A549 (cell line): ENCODE data around the gene CCDC187. TPM values are rescaled to one million over a fixed set of nuclear protein-coding genes. Genes with fewer than 3 reads are reported as not detected.

Experiments
- ATAC-seq, 2 experiments: fragments of 200-7000 bp in 1 of 2; fragments of >200 bp in 1 of 2; cut with Nextera tagmentation in 1 of 2; cut with Tn5 transposase in 1 of 2; 3 replicates each; pipeline versions ENCODE4 v1.8.0 to v1.9.1; 2018 to 2020; ENCODE audit warnings: mild to moderate bottlenecking in 1 of 2, moderate library complexity in 1 of 2
- CTCF ChIA-PET: fragments of 300-600 bp; sonication (Branson Sonifier 250); formaldehyde crosslinking; extraction: SDS; loops from one replicate; lab custom pipeline; 2021; ENCODE audit warnings: antibody characterized with exemption, inconsistent platforms; lab: Yijun Ruan, JAX
- POLR2A ChIA-PET: fragments of 350-600 bp; formaldehyde crosslinking; extraction: SDS; loops from one replicate; lab custom pipeline; 2021; ENCODE audit warnings: antibody characterized with exemption, inconsistent platforms; lab: Yijun Ruan, JAX
- DNase-seq, 2 experiments: peaks; one replicate each; pipeline versions ENCODE4 v3.0.0 to v3.0.0-alpha.2; 2011 to 2016; ENCODE audit warnings: low read depth in 1 of 2, low spot score in 1 of 2
- FAIRE-seq: peaks from 2 replicates; lab custom pipeline; 2011; peaks lifted over from hg19 to GRCh38; lab: Jason Lieb, UNC
- H3K27ac ChIP-seq, 2 experiments: fragments of >200 bp; sonication (Bioruptor Twin); formaldehyde crosslinking; 3 replicates each; pipeline ENCODE4 v1.5.1; 2016 to 2017
- H3K4me1 ChIP-seq: fragments of >200 bp; sonication (Bioruptor Twin); formaldehyde crosslinking; 3 replicates; pipeline ENCODE4 v1.6.1; 2016
- H3K4me2 ChIP-seq: fragments of >200 bp; sonication (Bioruptor Twin); formaldehyde crosslinking; 3 replicates; pipeline ENCODE4 v1.6.1; 2016
- H3K4me3 ChIP-seq: fragments of >200 bp; sonication (Bioruptor Twin); formaldehyde crosslinking; 3 replicates; pipeline ENCODE4 v1.5.1; 2016
- H3K9me3 ChIP-seq: fragments of >200 bp; sonication (Bioruptor Twin); formaldehyde crosslinking; 3 replicates; pipeline ENCODE4 v1.6.1; 2016
- CHD4 ChIP-seq: fragments of 200-600 bp; sonication (generic); IDR thresholded peaks from 2 replicates; pipeline ENCODE4 v1.6.1; 2016; ENCODE audit warnings: antibody characterized with exemption, mild to moderate bottlenecking, borderline replicate concordance
- ESRRA ChIP-seq: fragments of 150-350 bp; IDR thresholded peaks from 2 replicates; pipeline ENCODE4 v1.6.1; 2014; ENCODE audit warnings: mild to moderate bottlenecking, low read length, borderline replicate concordance
- FOSB ChIP-seq: fragments of 250-450 bp; sonication (Bioruptor Pico); IDR thresholded peaks from 2 replicates; pipeline ENCODE4 v1.5.0; 2020; ENCODE audit warnings: mild to moderate bottlenecking, moderate library complexity
- FOXS1 ChIP-seq: fragments of 250-450 bp; sonication (Bioruptor Pico); IDR thresholded peaks from 2 replicates; pipeline ENCODE4 v1.5.0; 2020; ENCODE audit warnings: mild to moderate bottlenecking, moderate library complexity
- HOXB5 ChIP-seq: fragments of 250-450 bp; sonication (Bioruptor Pico); IDR thresholded peaks from 2 replicates; pipeline ENCODE4 v1.5.0; 2020; ENCODE audit warnings: mild to moderate bottlenecking, moderate library complexity
- JUN ChIP-seq, 2 experiments: fragments of >200 bp; sonication (Bioruptor Twin); formaldehyde crosslinking; IDR thresholded peaks; 2 replicates in 1 of 2; 3 replicates in 1 of 2; pipeline ENCODE4 v1.6.1; 2016 to 2017
- MAZ ChIP-seq: fragments of 150-350 bp; IDR thresholded peaks from 2 replicates; pipeline ENCODE4 v1.6.1; 2014; ENCODE audit warnings: antibody characterized with exemption, low read depth, low read length, borderline replicate concordance
- NFE2L2 ChIP-seq: fragments of 150-350 bp; conservative IDR thresholded peaks from 2 replicates; pipeline ENCODE4 v1.6.1; 2014; ENCODE audit warnings: low read length
- NPAS2 ChIP-seq: fragments of 250-450 bp; sonication (Bioruptor Pico); IDR thresholded peaks from 2 replicates; pipeline ENCODE4 v1.8.0; 2022; ENCODE audit warnings: mild to moderate bottlenecking, moderate library complexity, borderline replicate concordance
- POLR2A ChIP-seq: IDR thresholded peaks from 2 replicates; pipeline ENCODE4 v1.6.1; 2012; ENCODE audit warnings: mild to moderate bottlenecking, low read length
- RARB ChIP-seq: fragments of 250-450 bp; sonication (Bioruptor Pico); IDR thresholded peaks from 2 replicates; pipeline ENCODE4 v1.8.0; 2021; ENCODE audit warnings: mild to moderate bottlenecking, moderate library complexity
- SMC3 ChIP-seq: fragments of >200 bp; sonication (Bioruptor Twin); formaldehyde crosslinking; IDR thresholded peaks from 3 replicates; pipeline ENCODE4 v1.6.1; 2018; ENCODE audit warnings: inconsistent platforms
- SREBF2 ChIP-seq: fragments of 450-650 bp; IDR thresholded peaks from 2 replicates; pipeline ENCODE4 v1.6.1; 2014; ENCODE audit warnings: mild to moderate bottlenecking, moderate library complexity
- TFCP2L1 ChIP-seq: fragments of 250-450 bp; sonication (Bioruptor Pico); IDR thresholded peaks from 2 replicates; pipeline ENCODE4 v1.5.0; 2021; ENCODE audit warnings: mild to moderate bottlenecking
- ZNF302 ChIP-seq: fragments of 250-450 bp; sonication (Bioruptor Pico); IDR thresholded peaks from 2 replicates; pipeline ENCODE4 v1.9.0; 2021; ENCODE audit warnings: inconsistent platforms, mild to moderate bottlenecking, moderate library complexity
- ZSCAN20 ChIP-seq: fragments of 250-450 bp; sonication (Bioruptor Pico); IDR thresholded peaks from 2 replicates; pipeline ENCODE4 v1.8.0; 2022; ENCODE audit warnings: mild to moderate bottlenecking, moderate library complexity
- WGBS: methylation state at CpG from one replicate; pipeline ENCODE4 v1.1.6; 2017; ENCODE audit errors: missing lambda C conversion rate; 5-methylcytosine and 5-hydroxymethylcytosine counted together
- polyA plus RNA-seq, 4 experiments: library from polyadenylated mRNA; depleted of rRNA in 3 of 4; stranded (reverse); fragments of >200 nt; fragmentation: RNase III in 1 of 4; extraction: RNeasy Plus Mini Kit Qiagen cat#74134 plus additional on column Dnase treatment in 1 of 4; gene quantifications; 2 replicates in 3 of 4; 3 replicates in 1 of 4; pipeline ENCODE4 v1.2.3, GENCODE V29; 2011 to 2017
- TF ChIP-seq, protein P1 (sequence below): fragments of >200 bp; sonication (Bioruptor Twin); formaldehyde crosslinking; IDR thresholded peaks from 3 replicates; pipeline ENCODE4 v1.5.1; 2016
- TF ChIP-seq, protein P2 (sequence below): fragments of >200 bp; sonication (Bioruptor Twin); formaldehyde crosslinking; IDR thresholded peaks from 3 replicates; pipeline ENCODE4 v1.6.1; 2016
- TF ChIP-seq, protein P3 (sequence below): fragments of >200 bp; sonication (Bioruptor Twin); formaldehyde crosslinking; IDR thresholded peaks from 2 replicates; pipeline ENCODE4 v1.6.1; 2016
- TF ChIP-seq, protein P4 (sequence below): IDR thresholded peaks from 2 replicates; pipeline ENCODE4 v1.6.1; 2012

The CCDC187 gene
- polyA plus RNA-seq, 2 of the 4 experiments (the other 2 are of a cell fraction): under 0.01 TPM; not detected in 1

DNA sequence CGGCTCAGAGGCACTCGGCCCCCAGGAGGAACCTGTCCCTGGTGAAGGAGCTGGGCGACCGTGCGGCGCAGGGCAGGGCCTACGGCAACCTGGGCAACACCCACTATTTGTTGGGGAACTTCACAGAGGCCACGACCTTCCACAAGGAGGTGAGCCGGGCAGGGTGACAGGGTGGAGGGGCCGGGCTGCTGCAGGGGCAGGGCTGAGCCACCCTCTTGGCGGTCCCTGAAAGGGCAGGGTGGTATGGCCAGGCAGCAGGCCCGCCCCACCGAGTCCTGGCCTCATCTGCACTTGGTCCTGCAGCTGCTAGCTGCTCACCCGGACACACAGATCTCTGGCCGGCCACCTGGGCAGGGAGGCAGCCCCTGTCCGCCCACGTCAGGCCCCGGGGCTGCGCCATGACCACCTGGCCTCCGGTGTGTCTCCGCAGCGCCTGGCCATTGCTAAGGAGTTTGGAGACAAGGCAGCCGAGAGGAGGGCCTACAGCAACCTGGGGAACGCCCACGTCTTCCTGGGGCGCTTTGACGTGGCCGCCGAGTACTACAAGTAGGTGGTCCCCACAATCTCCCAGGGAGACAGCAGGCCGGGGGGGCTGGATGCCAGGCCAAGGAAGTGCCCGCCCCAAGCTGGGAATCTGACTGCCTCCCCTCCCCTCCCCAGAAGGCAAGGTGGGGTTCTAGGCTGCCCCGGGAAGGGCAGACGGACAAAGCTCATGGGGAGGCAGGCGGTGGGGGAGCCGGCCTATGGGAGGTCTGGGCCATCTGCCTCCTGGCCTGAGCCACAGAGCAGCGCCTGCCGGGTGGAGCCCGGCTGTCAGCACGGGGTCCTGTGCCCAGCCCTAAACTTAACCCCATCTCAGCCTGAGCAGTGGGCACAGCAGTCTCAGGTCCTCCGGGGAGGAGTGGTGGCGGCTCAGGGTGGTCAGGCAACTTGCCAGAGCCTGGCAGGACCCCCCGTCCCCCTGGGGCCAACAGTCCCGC, 33.8 kb upstream of the CCDC187 start:
- H3K4me3 ChIP-seq: no peak overlapping the region
- DNase-seq: no peak
- H3K27ac ChIP-seq: no peak overlapping the region
- H3K4me2 ChIP-seq: no peak overlapping the region
- no peaks in the 10 kb centered on the region for H3K9me3 ChIP-seq
- ChIA-PET CTCF (interaction anchor here (0.7 to 3.2 kb wide), 17 partner anchors 8 to 294 kb away, joined by 3 to 15 read pairs (median 4); partner anchors contain the start of genes DNLZ and GPSM1), POLR2A (interaction anchor here (0.8 kb wide), 1 partner anchor 25 kb away, joined by 3 read pairs; no protein-coding TSS in a partner anchor)
- no peak for TF ChIP-seq SMC3
- no peak for TF ChIP-seq NPAS2 (CRISPR knock-in tag)
- TF ChIP-seq ZSCAN20 (CRISPR knock-in tag): no peak
- no peak for TF ChIP-seq TFCP2L1
- no peak for TF ChIP-seq ESRRA
- TF ChIP-seq, protein P1, sequence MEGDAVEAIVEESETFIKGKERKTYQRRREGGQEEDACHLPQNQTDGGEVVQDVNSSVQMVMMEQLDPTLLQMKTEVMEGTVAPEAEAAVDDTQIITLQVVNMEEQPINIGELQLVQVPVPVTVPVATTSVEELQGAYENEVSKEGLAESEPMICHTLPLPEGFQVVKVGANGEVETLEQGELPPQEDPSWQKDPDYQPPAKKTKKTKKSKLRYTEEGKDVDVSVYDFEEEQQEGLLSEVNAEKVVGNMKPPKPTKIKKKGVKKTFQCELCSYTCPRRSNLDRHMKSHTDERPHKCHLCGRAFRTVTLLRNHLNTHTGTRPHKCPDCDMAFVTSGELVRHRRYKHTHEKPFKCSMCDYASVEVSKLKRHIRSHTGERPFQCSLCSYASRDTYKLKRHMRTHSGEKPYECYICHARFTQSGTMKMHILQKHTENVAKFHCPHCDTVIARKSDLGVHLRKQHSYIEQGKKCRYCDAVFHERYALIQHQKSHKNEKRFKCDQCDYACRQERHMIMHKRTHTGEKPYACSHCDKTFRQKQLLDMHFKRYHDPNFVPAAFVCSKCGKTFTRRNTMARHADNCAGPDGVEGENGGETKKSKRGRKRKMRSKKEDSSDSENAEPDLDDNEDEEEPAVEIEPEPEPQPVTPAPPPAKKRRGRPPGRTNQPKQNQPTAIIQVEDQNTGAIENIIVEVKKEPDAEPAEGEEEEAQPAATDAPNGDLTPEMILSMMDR: no peak
- no peak for TF ChIP-seq SREBF2
- TF ChIP-seq MAZ: no peak
- TF ChIP-seq HOXB5: no peak
- TF ChIP-seq POLR2A: no peak
- TF ChIP-seq, protein P2, sequence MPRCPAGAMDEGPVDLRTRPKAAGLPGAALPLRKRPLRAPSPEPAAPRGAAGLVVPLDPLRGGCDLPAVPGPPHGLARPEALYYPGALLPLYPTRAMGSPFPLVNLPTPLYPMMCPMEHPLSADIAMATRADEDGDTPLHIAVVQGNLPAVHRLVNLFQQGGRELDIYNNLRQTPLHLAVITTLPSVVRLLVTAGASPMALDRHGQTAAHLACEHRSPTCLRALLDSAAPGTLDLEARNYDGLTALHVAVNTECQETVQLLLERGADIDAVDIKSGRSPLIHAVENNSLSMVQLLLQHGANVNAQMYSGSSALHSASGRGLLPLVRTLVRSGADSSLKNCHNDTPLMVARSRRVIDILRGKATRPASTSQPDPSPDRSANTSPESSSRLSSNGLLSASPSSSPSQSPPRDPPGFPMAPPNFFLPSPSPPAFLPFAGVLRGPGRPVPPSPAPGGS: no peak
- no peak for TF ChIP-seq ZNF302 (CRISPR knock-in tag)
- no peak for TF ChIP-seq CHD4
- TF ChIP-seq, protein P3, sequence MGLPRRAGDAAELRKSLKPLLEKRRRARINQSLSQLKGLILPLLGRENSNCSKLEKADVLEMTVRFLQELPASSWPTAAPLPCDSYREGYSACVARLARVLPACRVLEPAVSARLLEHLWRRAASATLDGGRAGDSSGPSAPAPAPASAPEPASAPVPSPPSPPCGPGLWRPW: no peak
- no peak for TF ChIP-seq JUN (IDR thresholded peaks at IDR 0.05)
- TF ChIP-seq, protein P4, sequence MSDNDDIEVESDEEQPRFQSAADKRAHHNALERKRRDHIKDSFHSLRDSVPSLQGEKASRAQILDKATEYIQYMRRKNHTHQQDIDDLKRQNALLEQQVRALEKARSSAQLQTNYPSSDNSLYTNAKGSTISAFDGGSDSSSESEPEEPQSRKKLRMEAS: no peak
- no peak for TF ChIP-seq FOXS1 (CRISPR knock-in tag)
- TF ChIP-seq NFE2L2: no peak
- ATAC-seq: no peak
- 0 out of 3 replicates have a peak, but pooled peaks cover 3% of the 10 kb centered on the region for H3K4me1 ChIP-seq
- FAIRE-seq: no peak
- WGBS: 92% methylated on average over 31 of the region's 43 CpGs

DNA sequence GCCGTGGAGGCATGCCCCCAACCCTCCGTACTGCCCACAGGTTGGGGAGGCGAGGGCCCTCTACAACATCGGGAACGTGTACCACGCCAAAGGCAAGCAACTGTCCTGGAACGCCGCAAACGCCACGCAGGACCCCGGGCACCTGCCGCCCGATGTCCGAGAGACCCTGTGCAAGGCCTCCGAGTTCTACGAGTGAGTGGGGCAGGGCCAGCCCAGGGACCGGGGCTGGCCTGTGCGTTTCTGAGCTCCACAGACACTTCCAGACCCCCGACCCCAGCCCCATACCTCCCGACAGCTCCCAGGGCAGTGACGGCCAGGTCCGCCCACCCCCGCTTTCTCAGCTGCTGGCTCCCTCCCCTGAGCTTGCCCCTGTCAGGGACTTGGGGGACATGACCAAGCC, 33.0 kb upstream of the CCDC187 start:
- no peak overlapping the region for H3K4me3 ChIP-seq
- FAIRE-seq (no peak), DNase-seq (no peak), ATAC-seq (no peak)
- H3K27ac ChIP-seq: no peak overlapping the region
- TF ChIP-seq, protein P2: no peak
- TF ChIP-seq RARB: no peak
- no peak for TF ChIP-seq CHD4
- no peak for TF ChIP-seq POLR2A
- TF ChIP-seq, protein P4: no peak
- TF ChIP-seq FOSB (CRISPR knock-in tag): no peak
- ChIA-PET CTCF (interaction anchor here (0.9 to 3.2 kb wide), 9 partner anchors 9 to 295 kb away, joined by 3 to 15 read pairs (median 6); partner anchors contain the start of gene DNLZ), POLR2A (interaction anchor here (0.8 kb wide), 1 partner anchor 26 kb away, joined by 3 read pairs; no protein-coding TSS in a partner anchor)
- 0 out of 3 replicates have a peak, but pooled peaks cover 3% of the 10 kb centered on the region for H3K4me1 ChIP-seq
- 95% methylated on average over 19 of the region's 23 CpGs for WGBS
- no peaks in the 10 kb centered on the region for H3K9me3 ChIP-seq
- no peak overlapping the region for H3K4me2 ChIP-seq
